ENCODE data around the gene VPS41.
A peak's percentile ranks its signal among the peaks of the same experiment; 100 is the strongest.

- TF ChIP-seq CTCF (conservative IDR thresholded peaks at IDR 0.05; ENCODE audit: low read length) (peak; percentile 54), EZH2phosphoT487 (IDR thresholded peaks at IDR 0.05; ENCODE audit: borderline replicate concordance, low read depth, low read length) (no peak)
These were observed 192.6 kb downstream of the VPS41 start for GRCh38 chr7:38716397-38716796.

All from OCI-LY7 (cell line).